Neutrophil (primary cell): ENCODE measurements around the gene HNRNPA3.
"Not testable (repeated sequence)": the region's sequence is repeated elsewhere in the genome, so short reads cannot be mapped to it uniquely, and the experiment has no call there.

ENCODE experiments used
- H3K27ac ChIP-seq: fragments of 200-600 bp; sonication (generic); 2 replicates; pipeline ENCODE4 v1.5.1; 2016; ENCODE audit warnings: mild to moderate bottlenecking, moderate library complexity
- H3K27me3 ChIP-seq: fragments of 200-600 bp; sonication (generic); 2 replicates; pipeline ENCODE4 v1.6.0; 2016; ENCODE audit warnings: mild to moderate bottlenecking
- H3K36me3 ChIP-seq: fragments of 200-600 bp; sonication (generic); 2 replicates; pipeline ENCODE4 v1.5.1; 2017
- H3K4me1 ChIP-seq, 2 experiments: fragments of 200-600 bp in 1 of 2; sonication (generic) in 1 of 2; 1 replicate in 1 of 2; 2 replicates in 1 of 2; pipeline versions ENCODE4 v1.5.1 to v1.6.1; 2013 to 2016; ENCODE audit warnings: low read depth in 1 of 2, low read length in 1 of 2, mild to moderate bottlenecking in 1 of 2, moderate library complexity in 1 of 2; ENCODE audit not compliant: control insufficient read depth in 1 of 2, insufficient read depth in 1 of 2
- H3K4me3 ChIP-seq, 2 experiments: fragments of 200-600 bp in 1 of 2; sonication (generic) in 1 of 2; 1 replicate in 1 of 2; 2 replicates in 1 of 2; pipeline ENCODE4 v1.5.1; 2013 to 2016; ENCODE audit warnings: low read depth in 1 of 2, low read length in 1 of 2, mild to moderate bottlenecking in 1 of 2, moderate library complexity in 1 of 2
- H3K9me3 ChIP-seq: fragments of 200-600 bp; sonication (generic); 2 replicates; pipeline ENCODE4 v1.5.1; 2016
- TF ChIP-seq, protein P1 (sequence below): fragments of 200-600 bp; sonication (generic); IDR thresholded peaks from 2 replicates; pipeline ENCODE4 v1.5.1; 2016; ENCODE audit warnings: antibody characterized with exemption

Gene HNRNPA3

DNA sequence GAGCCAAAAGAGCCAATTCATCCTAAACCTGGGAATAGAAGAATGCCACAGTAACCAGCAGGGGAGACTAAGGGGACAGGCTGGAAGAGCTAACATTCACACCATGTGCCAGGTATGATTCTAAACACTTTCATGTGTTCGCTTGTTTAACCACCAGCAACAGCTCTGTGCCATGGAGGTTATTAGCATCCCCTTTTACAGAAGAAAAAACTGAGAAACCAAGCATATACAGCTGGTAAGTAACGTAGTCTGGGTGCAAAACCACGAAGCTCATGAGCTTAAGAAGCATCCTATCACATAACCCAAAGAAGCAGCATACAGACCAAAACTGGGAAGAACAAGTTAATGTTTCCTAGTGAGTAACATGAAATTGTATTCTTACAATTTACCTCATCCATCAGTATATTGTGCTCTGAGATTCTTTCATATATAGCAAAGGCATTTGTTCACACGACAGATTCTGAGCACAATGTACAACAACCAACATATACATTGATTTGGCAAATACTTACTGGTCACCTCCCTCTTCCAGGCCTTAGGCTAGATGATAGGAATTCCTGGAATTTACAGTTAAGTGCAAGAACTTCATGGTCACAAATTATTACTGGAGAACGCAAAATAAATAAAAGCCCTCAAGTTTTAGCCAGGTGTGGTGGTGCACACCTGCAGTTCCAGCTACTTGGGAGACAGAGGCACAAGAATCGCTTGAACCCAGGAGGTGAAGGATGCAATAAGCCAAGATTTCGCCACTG is 36.5 kb upstream of the HNRNPA3 start:
- Histone ChIP-seq H3K4me3 (no peak overlapping the region), H3K9me3 (no peaks in the 10 kb centered on the region), H3K27ac (no peak overlapping the region), H3K27me3 (no peaks in the 10 kb centered on the region), H3K4me1 (no peaks in the 10 kb centered on the region), H3K36me3 (no peaks in the 10 kb centered on the region)
- TF ChIP-seq, protein P1, sequence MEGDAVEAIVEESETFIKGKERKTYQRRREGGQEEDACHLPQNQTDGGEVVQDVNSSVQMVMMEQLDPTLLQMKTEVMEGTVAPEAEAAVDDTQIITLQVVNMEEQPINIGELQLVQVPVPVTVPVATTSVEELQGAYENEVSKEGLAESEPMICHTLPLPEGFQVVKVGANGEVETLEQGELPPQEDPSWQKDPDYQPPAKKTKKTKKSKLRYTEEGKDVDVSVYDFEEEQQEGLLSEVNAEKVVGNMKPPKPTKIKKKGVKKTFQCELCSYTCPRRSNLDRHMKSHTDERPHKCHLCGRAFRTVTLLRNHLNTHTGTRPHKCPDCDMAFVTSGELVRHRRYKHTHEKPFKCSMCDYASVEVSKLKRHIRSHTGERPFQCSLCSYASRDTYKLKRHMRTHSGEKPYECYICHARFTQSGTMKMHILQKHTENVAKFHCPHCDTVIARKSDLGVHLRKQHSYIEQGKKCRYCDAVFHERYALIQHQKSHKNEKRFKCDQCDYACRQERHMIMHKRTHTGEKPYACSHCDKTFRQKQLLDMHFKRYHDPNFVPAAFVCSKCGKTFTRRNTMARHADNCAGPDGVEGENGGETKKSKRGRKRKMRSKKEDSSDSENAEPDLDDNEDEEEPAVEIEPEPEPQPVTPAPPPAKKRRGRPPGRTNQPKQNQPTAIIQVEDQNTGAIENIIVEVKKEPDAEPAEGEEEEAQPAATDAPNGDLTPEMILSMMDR = no peak

DNA sequence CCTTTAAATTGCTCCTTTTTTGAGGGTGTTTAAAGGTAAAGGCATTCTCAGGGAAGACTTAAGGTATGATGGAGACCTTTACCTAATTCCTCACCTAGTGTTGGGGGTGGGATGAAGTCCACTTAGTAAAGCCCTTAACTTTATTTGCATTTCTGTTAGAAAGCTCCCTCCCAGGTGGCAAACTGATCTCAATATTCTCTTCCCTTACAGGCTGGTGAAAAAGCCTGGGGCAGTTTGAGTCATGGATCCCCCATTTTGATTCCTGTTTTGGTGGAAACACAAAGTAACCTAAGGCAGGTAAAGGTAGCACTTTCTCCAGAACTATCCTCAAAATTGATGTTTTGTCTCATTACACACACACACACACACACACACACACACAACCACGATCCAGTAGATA is 33.8 kb upstream of the HNRNPA3 start:
- no peak overlapping the region for H3K4me3 ChIP-seq
- no peaks in the 10 kb centered on the region for H3K27me3 ChIP-seq
- no peaks in the 10 kb centered on the region for H3K36me3 ChIP-seq
- H3K27ac ChIP-seq = no peak overlapping the region
- TF ChIP-seq, protein P1 = no peak
- no peaks in the 10 kb centered on the region for H3K4me1 ChIP-seq
- no peaks in the 10 kb centered on the region for H3K9me3 ChIP-seq

DNA sequence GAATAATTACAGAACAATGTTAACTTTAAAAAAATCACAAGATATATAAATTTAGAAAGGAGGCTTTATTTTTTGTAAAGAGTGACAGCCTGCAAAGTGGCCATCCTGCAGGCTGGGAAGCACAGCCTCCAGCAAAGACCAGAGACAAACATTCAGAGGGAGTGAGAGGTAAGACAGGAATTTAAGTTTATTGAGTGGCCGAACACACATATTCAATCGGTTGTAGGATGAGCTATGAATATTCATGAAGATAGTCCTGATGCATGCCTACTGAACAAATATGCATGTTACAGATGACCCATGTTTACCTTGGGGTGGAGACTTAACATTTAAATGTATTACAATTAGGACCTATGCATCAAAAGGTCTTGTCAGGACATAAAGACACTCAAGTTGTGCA is 33.4 kb upstream of the HNRNPA3 start:
- Histone ChIP-seq H3K36me3 (no peaks in the 10 kb centered on the region), H3K27ac (no peak overlapping the region), H3K4me1 (no peaks in the 10 kb centered on the region), H3K4me3 (no peak overlapping the region), H3K9me3 (no peaks in the 10 kb centered on the region), H3K27me3 (no peaks in the 10 kb centered on the region)
- TF ChIP-seq, protein P1 = no peak

DNA sequence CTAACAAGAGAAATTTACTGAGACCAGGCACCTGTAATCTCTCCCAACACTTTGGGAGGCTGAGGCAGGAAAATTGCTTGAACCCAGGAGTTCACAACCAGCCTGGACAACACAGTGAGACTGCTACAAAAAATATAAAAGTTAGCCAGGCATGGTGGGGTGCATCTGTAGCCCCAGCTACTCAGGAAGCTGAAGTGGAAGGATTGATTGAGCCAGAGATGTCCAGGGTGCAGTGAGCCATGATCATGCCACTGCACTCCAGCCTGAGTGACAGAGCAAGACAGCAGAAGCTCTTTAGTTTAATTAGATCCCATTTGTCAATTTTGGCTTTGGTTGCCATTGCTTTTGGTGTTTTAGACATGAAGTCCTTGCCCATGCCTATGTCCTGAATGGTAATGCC is 32.9 kb upstream of the HNRNPA3 start:
- H3K27me3 ChIP-seq, H3K9me3 ChIP-seq, H3K4me3 ChIP-seq, H3K36me3 ChIP-seq, H3K4me1 ChIP-seq, H3K27ac ChIP-seq: not testable (repeated sequence)

DNA sequence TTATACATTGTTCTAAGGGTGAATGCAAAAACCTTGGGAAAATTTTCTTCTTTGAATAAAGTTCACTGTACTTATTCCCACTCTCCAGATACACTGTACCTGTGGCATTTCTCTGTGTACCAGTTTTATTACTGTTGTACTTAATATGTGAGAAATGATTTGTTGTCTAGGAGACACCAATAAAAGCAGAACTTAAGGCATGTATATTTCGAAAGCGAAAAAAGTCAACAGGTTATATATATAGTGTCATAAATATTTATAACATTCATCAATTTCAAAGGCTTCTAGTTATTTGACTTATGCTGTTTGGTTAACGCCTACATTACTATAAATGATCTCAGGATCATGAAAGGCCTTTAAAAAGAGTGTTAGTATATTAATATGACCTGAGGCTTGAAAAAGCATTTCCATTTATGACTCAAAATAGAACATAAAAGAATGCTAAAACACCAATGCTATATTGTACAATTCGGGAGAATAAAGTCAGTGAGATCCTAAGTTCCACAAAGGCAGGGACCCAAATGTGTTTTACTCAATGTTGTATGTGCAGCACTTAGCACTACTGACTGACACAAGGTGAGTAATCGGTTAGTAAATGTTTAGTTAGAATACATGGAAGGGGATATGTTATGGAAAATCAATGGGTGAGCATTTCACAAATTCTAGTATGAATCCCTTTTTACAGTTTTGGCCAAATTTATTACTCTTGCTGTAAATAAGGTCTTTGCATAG is 32.2 kb upstream of the HNRNPA3 start:
- no peaks in the 10 kb centered on the region for H3K36me3 ChIP-seq
- H3K27ac ChIP-seq = no peak overlapping the region
- H3K4me3 ChIP-seq = no peak overlapping the region
- TF ChIP-seq, protein P1 = no peak
- no peaks in the 10 kb centered on the region for H3K9me3 ChIP-seq
- no peaks in the 10 kb centered on the region for H3K27me3 ChIP-seq
- no peaks in the 10 kb centered on the region for H3K4me1 ChIP-seq

DNA sequence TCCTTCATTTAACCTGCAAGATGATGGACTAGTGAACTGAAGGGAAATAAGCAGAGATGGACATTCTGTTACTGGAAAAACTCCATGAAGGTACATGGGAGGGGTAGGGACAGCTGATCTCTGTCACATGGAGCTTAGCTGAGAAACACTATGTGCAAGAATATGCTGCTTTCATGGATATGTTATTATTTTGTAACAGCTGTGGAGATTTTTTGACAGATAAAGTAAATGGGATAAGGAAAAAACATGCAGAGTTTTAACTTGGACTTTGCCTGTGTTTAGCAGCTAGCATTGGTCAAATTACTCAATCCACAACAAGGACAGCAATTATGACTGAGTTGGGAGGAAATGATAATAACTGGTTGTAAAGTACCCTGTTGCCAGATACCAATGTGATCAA is 28.7 kb upstream of the HNRNPA3 start:
- H3K4me1 ChIP-seq = no peaks in the 10 kb centered on the region
- no peaks in the 10 kb centered on the region for H3K9me3 ChIP-seq
- H3K27ac ChIP-seq = no peak overlapping the region
- H3K4me3 ChIP-seq = no peak overlapping the region
- TF ChIP-seq, protein P1 = no peak
- no peaks in the 10 kb centered on the region for H3K27me3 ChIP-seq
- H3K36me3 ChIP-seq = no peaks in the 10 kb centered on the region
